GM23338 (cell line): ENCODE results near the gene EFNB2. TPM values are rescaled to one million over a fixed set of nuclear protein-coding genes. Genes with fewer than 3 reads are reported as not detected.
A peak's percentile ranks its signal among the peaks of the same experiment; 100 is the strongest.

Experiments used
- ATAC-seq: fragments of 200-7000 bp; cut with Tn5 transposase; 3 replicates; pipeline ENCODE4 v1.9.1; 2020
- DNase-seq: peaks from one replicate; pipeline ENCODE4 v3.0.0-alpha.2; 2015; ENCODE audit warnings: low spot score
- H2AFZ ChIP-seq: fragments of 200-600 bp; sonication (generic); 2 replicates; pipeline ENCODE4 v1.8.0; 2016; ENCODE audit warnings: antibody characterized with exemption, mild to moderate bottlenecking, moderate library complexity
- H3F3A ChIP-seq: fragments of 200-600 bp; sonication (generic); replicated peaks from 2 replicates; pipeline ENCODE4 v1.8.0; 2017; ENCODE audit warnings: antibody characterized with exemption, mixed run types, low read depth
- H3K27ac ChIP-seq: fragments of 200-600 bp; sonication (generic); 2 replicates; pipeline ENCODE4 v1.6.1; 2016; ENCODE audit warnings: low read depth
- H3K27me3 ChIP-seq: fragments of 200-600 bp; sonication (generic); 2 replicates; pipeline ENCODE4 v1.8.0; 2016; ENCODE audit warnings: mild to moderate bottlenecking, mixed run types, moderate library complexity; ENCODE audit not compliant: insufficient read depth
- H3K36me3 ChIP-seq: fragments of 200-600 bp; sonication (generic); 2 replicates; pipeline ENCODE4 v1.8.0; 2016; ENCODE audit warnings: mild to moderate bottlenecking; ENCODE audit not compliant: insufficient read depth
- H3K4me1 ChIP-seq: fragments of 200-600 bp; sonication (generic); 2 replicates; pipeline ENCODE4 v1.8.0; 2016; ENCODE audit warnings: mild to moderate bottlenecking, moderate library complexity; ENCODE audit not compliant: insufficient read depth
- H3K4me2 ChIP-seq: fragments of 200-600 bp; sonication (generic); 2 replicates; pipeline ENCODE4 v1.7.1; 2017; ENCODE audit warnings: mixed run types
- H3K4me3 ChIP-seq: fragments of 200-600 bp; sonication (generic); 2 replicates; pipeline ENCODE4 v1.6.1; 2016; ENCODE audit warnings: mixed run types
- H3K79me2 ChIP-seq: fragments of 200-600 bp; sonication (generic); replicated peaks from 2 replicates; pipeline ENCODE4 v1.8.0; 2017; ENCODE audit warnings: mild to moderate bottlenecking; ENCODE audit not compliant: insufficient read depth
- H3K9me2 ChIP-seq: fragments of 200-600 bp; sonication (generic); 2 replicates; pipeline ENCODE4 v1.8.0; 2017; ENCODE audit not compliant: insufficient read depth
- H4K20me1 ChIP-seq: fragments of 200-600 bp; sonication (generic); replicated peaks from 2 replicates; pipeline ENCODE4 v1.8.0; 2017; ENCODE audit warnings: mild to moderate bottlenecking; ENCODE audit not compliant: insufficient read depth
- H3K27ac Mint-ChIP-seq: 2 replicates; pipeline ENCODE4 v1.8.0; 2020; ENCODE audit warnings: inconsistent platforms, mild to moderate bottlenecking, moderate library complexity, mixed read lengths
- H3K27me3 Mint-ChIP-seq: 3 replicates; pipeline ENCODE4 v1.8.0; 2022; ENCODE audit warnings: low read depth, mild to moderate bottlenecking, moderate library complexity, mixed read lengths, inconsistent platforms; ENCODE audit not compliant: insufficient read depth, poor library complexity
- H3K36me3 Mint-ChIP-seq: 3 replicates; pipeline ENCODE4 v1.8.0; 2021; ENCODE audit warnings: low read depth, mild to moderate bottlenecking, inconsistent platforms, moderate library complexity, mixed read lengths
- H3K4me1 Mint-ChIP-seq: 3 replicates; pipeline ENCODE4 v1.8.0; 2020; ENCODE audit warnings: mild to moderate bottlenecking, inconsistent platforms, mixed read lengths
- H3K4me3 Mint-ChIP-seq: 3 replicates; pipeline ENCODE4 v1.8.0; 2021; ENCODE audit warnings: moderate library complexity, mild to moderate bottlenecking, inconsistent platforms, mixed read lengths
- H3K9me3 Mint-ChIP-seq: 3 replicates; pipeline ENCODE4 v1.8.0; 2020; ENCODE audit warnings: moderate library complexity, mild to moderate bottlenecking, inconsistent platforms, mixed read lengths
- CREB1 ChIP-seq: fragments of 250-450 bp; sonication (Bioruptor Pico); IDR thresholded peaks from 2 replicates; pipeline ENCODE4 v1.5.0; 2020; ENCODE audit warnings: low read depth, mild to moderate bottlenecking, moderate library complexity
- CTCF ChIP-seq, 2 experiments: fragments of 200-600 bp in 1 of 2; sonication (generic) in 1 of 2; conservative IDR thresholded peaks; 2 replicates each; pipeline versions ENCODE4 v1.5.1 to v1.6.1; 2016 to 2017; ENCODE audit warnings: antibody characterized with exemption in 2 of 2, low read depth in 2 of 2, mild to moderate bottlenecking in 2 of 2, moderate library complexity in 1 of 2
- ETS1 ChIP-seq: IDR thresholded peaks from 2 replicates; pipeline ENCODE4 v1.6.1; 2016; ENCODE audit warnings: antibody characterized with exemption
- EZH2 ChIP-seq: fragments of 200-600 bp; sonication (generic); IDR thresholded peaks from one replicate; pipeline ENCODE4 v1.8.0; 2017; ENCODE audit warnings: antibody characterized with exemption, mild to moderate bottlenecking, low read depth; ENCODE audit not compliant: unreplicated experiment
- EZH2phosphoT487 ChIP-seq: fragments of 200-600 bp; sonication (generic); IDR thresholded peaks from one replicate; pipeline ENCODE4 v1.8.1; 2018; ENCODE audit warnings: antibody characterized with exemption; ENCODE audit not compliant: unreplicated experiment
- JUNB ChIP-seq: IDR thresholded peaks from one replicate; pipeline ENCODE4 v1.6.1; 2016; ENCODE audit warnings: antibody characterized with exemption; ENCODE audit not compliant: unreplicated experiment
- NANOG ChIP-seq: IDR thresholded peaks from 2 replicates; pipeline ENCODE4 v1.6.1; 2016; ENCODE audit warnings: antibody characterized with exemption, borderline replicate concordance
- POLR2AphosphoS5 ChIP-seq: IDR thresholded peaks from 2 replicates; pipeline ENCODE4 v1.6.1; 2016; ENCODE audit warnings: antibody characterized with exemption, low read depth
- REST ChIP-seq: IDR thresholded peaks from one replicate; pipeline ENCODE4 v1.6.1; 2018; ENCODE audit warnings: antibody characterized with exemption; ENCODE audit not compliant: unreplicated experiment
- STAT1 ChIP-seq: IDR thresholded peaks from one replicate; pipeline ENCODE4 v1.6.1; 2016; ENCODE audit warnings: antibody characterized with exemption; ENCODE audit not compliant: unreplicated experiment
- ZNF114 ChIP-seq: fragments of 250-450 bp; sonication (Bioruptor Pico); IDR thresholded peaks from 2 replicates; pipeline ENCODE4 v1.5.0; 2020; ENCODE audit warnings: mild to moderate bottlenecking, moderate library complexity
- ZNF331 ChIP-seq: fragments of 250-450 bp; sonication (Bioruptor Pico); IDR thresholded peaks from 2 replicates; pipeline ENCODE4 v1.5.0; 2020; ENCODE audit warnings: low read depth, mild to moderate bottlenecking, moderate library complexity
- ZNF462 ChIP-seq: fragments of 250-450 bp; sonication (Bioruptor Pico); IDR thresholded peaks from 2 replicates; pipeline ENCODE4 v1.5.0; 2020; ENCODE audit warnings: mild to moderate bottlenecking, moderate library complexity
- polyA plus RNA-seq: library from polyadenylated mRNA; unstranded; fragments of >200 nt; fragmentation: Nextera tagmentation; extraction: Ambion mirVana; gene quantifications from 2 replicates; pipeline ENCODE4 v1.2.1, GENCODE V29; 2016
- total RNA-seq: library from RNA; depleted of rRNA; stranded (reverse); fragments of >200 nt; shearing (Covaris generic); gene quantifications from 2 replicates; pipeline ENCODE4 v1.2.3, GENCODE V29; 2014

EFNB2 gene
- total and polyA plus RNA-seq, 2 experiments from 2014 or later: 5.7 to 10.9 TPM

GRCh38 chr13:106569233-106570095 lies 34.0 kb upstream of the EFNB2 start:
- H3K27ac ChIP-seq: 0 out of 2 replicates have a peak overlapping the region, but pooled peaks have one; percentile 11
- no peaks in the 10 kb centered on the region for H3F3A ChIP-seq
- Mint-ChIP-seq H3K9me3 (no peaks in the 10 kb centered on the region; the same call in 2 of the 3 replicates), H3K27ac (no peak overlapping the region), H3K36me3 (peaks cover 4% of the 10 kb centered on the region; the same call in 2 of the 3 replicates), H3K27me3 (peaks cover 9% of the 10 kb centered on the region), H3K4me1 (peaks cover 26% of the 10 kb centered on the region), H3K4me3 (no peak overlapping the region; the same call in 2 of the 3 replicates)
- H3K4me3 ChIP-seq: peak overlapping the region; percentile 28; the same call in 1 of the 2 replicates
- no peak overlapping the region for H2AFZ ChIP-seq
- H3K27me3 ChIP-seq: no peaks in the 10 kb centered on the region
- ATAC-seq: no peak
- H4K20me1 ChIP-seq: peaks cover 25% of the 10 kb centered on the region
- no peak for DNase-seq
- H3K4me1 ChIP-seq: peaks cover 30% of the 10 kb centered on the region
- H3K36me3 ChIP-seq: no peaks in the 10 kb centered on the region
- H3K4me2 ChIP-seq: peak overlapping the region; percentile 70
- peaks cover 45% of the 10 kb centered on the region for H3K79me2 ChIP-seq
- peaks cover 5% of the 10 kb centered on the region; the same call in 1 of the 2 replicates for H3K9me2 ChIP-seq
- TF ChIP-seq CTCF (conservative IDR thresholded peaks at IDR 0.05; ENCODE audit: low read depth in 2 of 2): no peak
- no peak for TF ChIP-seq STAT1
- no peak for TF ChIP-seq EZH2
- no peak for TF ChIP-seq CREB1
- TF ChIP-seq EZH2phosphoT487: no peak
- no peak for TF ChIP-seq REST
- TF ChIP-seq NANOG: no peak
- TF ChIP-seq ZNF462 (CRISPR knock-in tag): no peak
- no peak for TF ChIP-seq ZNF114 (CRISPR knock-in tag)
- TF ChIP-seq JUNB: no peak
- no peak for TF ChIP-seq ZNF331 (CRISPR knock-in tag)
- TF ChIP-seq ETS1: no peak
- no peak for TF ChIP-seq POLR2AphosphoS5
